Vagina (tissue), 2 donors: Measurements from ENCODE around the gene KCNA2. TPM values are rescaled to one million over a fixed set of nuclear protein-coding genes. Genes with fewer than 3 reads are reported as not detected.

ENCODE experiments used
- DNase-seq, 2 donors: peaks; one replicate each; pipeline ENCODE4 v3.0.0-alpha.2; 2017; ENCODE audit errors: extremely low spot score in 2 of 2
- H3K27ac ChIP-seq: fragments of 200-600 bp; sonication (generic); one replicate; pipeline ENCODE4 v1.5.1; 2019
- H3K27me3 ChIP-seq: fragments of 200-600 bp; sonication (generic); one replicate; pipeline ENCODE4 v1.5.1; 2019
- H3K36me3 ChIP-seq, 2 donors: fragments of 200-600 bp; sonication (generic); one replicate each; pipeline ENCODE4 v1.5.1; 2017 to 2019
- H3K4me1 ChIP-seq: fragments of 200-600 bp; sonication (generic); one replicate; pipeline ENCODE4 v1.5.1; 2019
- H3K4me3 ChIP-seq, 2 donors: fragments of 200-600 bp; sonication (generic); 1 replicate in 1 of 2; 2 replicates in 1 of 2; pipeline ENCODE4 v1.5.1; 2016 to 2019
- H3K9me3 ChIP-seq: fragments of 200-600 bp; sonication (generic); one replicate; pipeline ENCODE4 v1.5.1; 2019
- CTCF ChIP-seq, 3 experiments: fragments of 450-650 bp in 2 of 3; fragments of 200-600 bp in 1 of 3; sonication (generic) in 1 of 3; IDR thresholded peaks; one replicate each; pipeline ENCODE4 v1.5.1; 2017 to 2019; ENCODE audit warnings: antibody characterized with exemption in 3 of 3, mild to moderate bottlenecking in 2 of 3, moderate library complexity in 2 of 3
- POLR2A ChIP-seq, 2 donors: fragments of 450-650 bp; IDR thresholded peaks; one replicate each; pipeline ENCODE4 v1.6.1; 2017; ENCODE audit warnings: antibody characterized with exemption in 2 of 2, mild to moderate bottlenecking in 2 of 2, moderate library complexity in 2 of 2
- POLR2AphosphoS5 ChIP-seq, 2 donors: sonication (generic); formaldehyde crosslinking; IDR thresholded peaks; one replicate each; pipeline ENCODE4 v1.9.0; 2017; ENCODE audit warnings: antibody characterized with exemption in 2 of 2, mild to moderate bottlenecking in 2 of 2, low read depth in 1 of 2; ENCODE audit not compliant: insufficient read depth in 1 of 2
- intact Hi-C: fragments of 100-400 bp; cut with DNase I; formaldehyde crosslinking; loops from one replicate; pipeline ENCODE4 v1.15.1; 2023
- total RNA-seq: library from RNA; depleted of rRNA; stranded (reverse); fragments of >200 nt; gene quantifications from one replicate; pipeline ENCODE4 v1.2.3, GENCODE V29; 2016

Gene KCNA2
- total RNA-seq, 1 donor from 2014 or later: 0.74 TPM

GRCh38 chr1:110572751-110573150, 33.4 kb downstream of the KCNA2 start:
- Histone ChIP-seq H3K27me3 (no peaks in the 10 kb centered on the region), H3K4me1 (no peaks in the 10 kb centered on the region), H3K4me3 (no peak overlapping the region), H3K9me3 (no peaks in the 10 kb centered on the region), H3K27ac (no peak overlapping the region), H3K36me3 (no peaks in the 10 kb centered on the region)
- intact Hi-C loops: no loop called here
- no peak for DNase-seq
- TF ChIP-seq CTCF (IDR thresholded peaks at IDR 0.05): no peak
- TF ChIP-seq POLR2A (IDR thresholded peaks at IDR 0.05): no peak
- TF ChIP-seq POLR2AphosphoS5 (IDR thresholded peaks at IDR 0.05; ENCODE audit: insufficient read depth in 1 of 2, low read depth in 1 of 2): no peak

DNA sequence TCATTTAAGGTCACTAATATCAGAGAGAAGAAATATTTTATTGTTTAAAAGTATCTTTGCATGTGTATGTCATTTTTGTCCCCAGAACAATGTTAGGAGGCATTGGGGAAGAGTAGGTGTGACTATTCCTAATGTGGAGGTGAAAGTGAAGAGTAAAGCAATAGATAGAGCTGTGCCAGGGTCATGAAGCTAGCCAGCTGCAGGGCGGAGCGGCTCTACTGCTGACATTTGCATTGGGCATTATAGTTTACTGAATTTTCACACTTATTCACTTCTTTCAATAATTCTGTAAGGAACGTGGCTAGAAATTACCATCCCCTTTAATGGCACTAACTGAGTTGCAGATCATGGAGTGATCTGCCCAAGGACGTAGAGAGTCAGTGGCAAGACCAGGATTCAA, 35.3 kb downstream of the KCNA2 start:
- H3K4me1 ChIP-seq: no peaks in the 10 kb centered on the region
- TF ChIP-seq POLR2AphosphoS5 (IDR thresholded peaks at IDR 0.05; ENCODE audit: insufficient read depth in 1 of 2, low read depth in 1 of 2) (no peak), POLR2A (IDR thresholded peaks at IDR 0.05) (no peak), CTCF (IDR thresholded peaks at IDR 0.05) (no peak)
- H3K4me3 ChIP-seq: no peak overlapping the region
- no peak for DNase-seq
- H3K9me3 ChIP-seq: no peaks in the 10 kb centered on the region
- H3K27ac ChIP-seq: no peak overlapping the region
- no peaks in the 10 kb centered on the region for H3K27me3 ChIP-seq
- intact Hi-C loops: no loop called here
- no peaks in the 10 kb centered on the region for H3K36me3 ChIP-seq

- no peak for DNase-seq
- H3K4me1 ChIP-seq: no peaks in the 10 kb centered on the region
- H3K27ac ChIP-seq: no peak overlapping the region
- H3K4me3 ChIP-seq: no peak overlapping the region
- no peaks in the 10 kb centered on the region for H3K36me3 ChIP-seq
- intact Hi-C loops: no loop called here
- H3K9me3 ChIP-seq: no peaks in the 10 kb centered on the region
- TF ChIP-seq CTCF (IDR thresholded peaks at IDR 0.05): no peak
- TF ChIP-seq POLR2A (IDR thresholded peaks at IDR 0.05): no peak
- no peak for TF ChIP-seq POLR2AphosphoS5 (IDR thresholded peaks at IDR 0.05; ENCODE audit: insufficient read depth in 1 of 2, low read depth in 1 of 2)
- no peaks in the 10 kb centered on the region for H3K27me3 ChIP-seq
Measured at GRCh38 chr1:110570307-110570706, 35.9 kb downstream of the KCNA2 start.

GRCh38 chr1:110566836-110567235, 39.3 kb downstream of the KCNA2 start:
- DNase-seq: no peak
- Histone ChIP-seq H3K4me1 (no peaks in the 10 kb centered on the region), H3K27ac (no peak overlapping the region), H3K9me3 (no peaks in the 10 kb centered on the region), H3K27me3 (no peaks in the 10 kb centered on the region), H3K36me3 (no peaks in the 10 kb centered on the region), H3K4me3 (no peak overlapping the region)
- intact Hi-C loops: no loop called here
- no peak for TF ChIP-seq CTCF (IDR thresholded peaks at IDR 0.05)

- H3K27ac ChIP-seq: no peak overlapping the region
- intact Hi-C loops: no loop called here
- no peak for TF ChIP-seq POLR2A (IDR thresholded peaks at IDR 0.05)
- no peak for TF ChIP-seq CTCF (IDR thresholded peaks at IDR 0.05)
- no peak for TF ChIP-seq POLR2AphosphoS5 (IDR thresholded peaks at IDR 0.05; ENCODE audit: insufficient read depth in 1 of 2, low read depth in 1 of 2)
Measured at GRCh38 chr1:110565565-110565964, 40.6 kb downstream of the KCNA2 start.

More at GRCh38 chr1:110565565-110565964, 40.6 kb downstream of the KCNA2 start:
- Histone ChIP-seq H3K4me1 (no peaks in the 10 kb centered on the region), H3K27me3 (no peaks in the 10 kb centered on the region), H3K4me3 (no peak overlapping the region), H3K36me3 (no peaks in the 10 kb centered on the region), H3K9me3 (no peaks in the 10 kb centered on the region)
- no peak for DNase-seq
